CD14-positive monocyte (primary cell): ENCODE results near the gene FASTK. TPM values are rescaled to one million over a fixed set of nuclear protein-coding genes. Genes with fewer than 3 reads are reported as not detected.

Source experiments
- DNase-seq, 3 donors: peaks; one replicate each; pipeline ENCODE4 v3.0.0-alpha.2; 2011 to 2022
- H2AFZ ChIP-seq: 2 replicates; pipeline ENCODE4 v1.6.0; 2012; ENCODE audit warnings: mild to moderate bottlenecking, low read depth, low read length, inconsistent platforms; ENCODE audit not compliant: insufficient read depth, poor library complexity, severe bottlenecking
- H3K27ac ChIP-seq, 2 donors: 1 replicate in 1 of 2; 2 replicates in 1 of 2; pipeline ENCODE4 v1.5.1; 2012 to 2013; ENCODE audit warnings: low read length in 2 of 2, control low read depth in 1 of 2, inconsistent platforms in 1 of 2, low read depth in 1 of 2, mild to moderate bottlenecking in 1 of 2
- H3K27me3 ChIP-seq, 2 donors: one replicate each; pipeline versions ENCODE4 v1.6.0 to v1.6.1; 2011 to 2013; ENCODE audit warnings: low read length in 2 of 2; ENCODE audit not compliant: control insufficient read depth in 2 of 2, insufficient read depth in 2 of 2
- H3K36me3 ChIP-seq, 2 donors: replicated peaks in 1 of 2; 1 replicate in 1 of 2; 2 replicates in 1 of 2; pipeline versions ENCODE4 v1.5.1 to v1.6.1; 2012 to 2013; ENCODE audit warnings: low read length in 2 of 2, control low read depth in 1 of 2, inconsistent platforms in 1 of 2, mild to moderate bottlenecking in 1 of 2; ENCODE audit not compliant: insufficient read depth in 2 of 2, control insufficient read depth in 1 of 2
- H3K4me1 ChIP-seq, 2 donors: 1 replicate in 1 of 2; 2 replicates in 1 of 2; pipeline versions ENCODE4 v1.5.1 to v1.6.1; 2012 to 2013; ENCODE audit warnings: low read length in 2 of 2, control low read depth in 1 of 2, inconsistent platforms in 1 of 2, mild to moderate bottlenecking in 1 of 2, moderate library complexity in 1 of 2; ENCODE audit not compliant: insufficient read depth in 2 of 2, control insufficient read depth in 1 of 2
- H3K4me2 ChIP-seq: replicated peaks from 2 replicates; pipeline ENCODE3; 2012; ENCODE audit warnings: low read length, moderate library complexity, mild to moderate bottlenecking; ENCODE audit not compliant: poor library complexity, severe bottlenecking; ENCODE audit errors: extremely low read depth
- H3K4me3 ChIP-seq, 3 experiments: fragments of 200-600 bp in 1 of 3; sonication (generic) in 1 of 3; replicated peaks in 1 of 3; 1 replicate in 2 of 3; 2 replicates in 1 of 3; pipeline ENCODE4 v1.5.1; 2011 to 2013; ENCODE audit warnings: low read length in 3 of 3, mild to moderate bottlenecking in 3 of 3, control low read depth in 2 of 3, low read depth in 2 of 3, inconsistent platforms in 1 of 3, moderate library complexity in 1 of 3
- H3K79me2 ChIP-seq: 2 replicates; pipeline ENCODE4 v1.6.0; 2012; ENCODE audit warnings: mild to moderate bottlenecking, control low read depth, inconsistent platforms, low read length, moderate library complexity; ENCODE audit not compliant: insufficient read depth
- H3K9ac ChIP-seq: 2 replicates; pipeline ENCODE4 v1.6.0; 2017; ENCODE audit warnings: low read length, mild to moderate bottlenecking; ENCODE audit not compliant: insufficient read depth, poor library complexity, severe bottlenecking
- H3K9me3 ChIP-seq, 2 donors: replicated peaks in 1 of 2; 1 replicate in 1 of 2; 2 replicates in 1 of 2; pipeline versions ENCODE4 v1.5.1 to v1.6.1; 2012 to 2013; ENCODE audit warnings: low read length in 2 of 2, control low read depth in 1 of 2; ENCODE audit not compliant: control insufficient read depth in 1 of 2, insufficient read depth in 1 of 2
- H4K20me1 ChIP-seq: 2 replicates; pipeline ENCODE4 v1.6.0; 2012; ENCODE audit warnings: mild to moderate bottlenecking, low read length, control low read depth, moderate library complexity; ENCODE audit not compliant: insufficient read depth
- H3K27ac Mint-ChIP-seq, 7 donors: one replicate each; pipeline ENCODE4 v1.8.0; 2020; ENCODE audit warnings: mild to moderate bottlenecking in 7 of 7, mixed read lengths in 7 of 7, moderate library complexity in 6 of 7, inconsistent platforms in 2 of 7
- H3K27me3 Mint-ChIP-seq, 3 donors: one replicate each; pipeline ENCODE4 v1.8.0; 2021 to 2022; ENCODE audit warnings: low read depth in 3 of 3, mild to moderate bottlenecking in 3 of 3, mixed read lengths in 3 of 3, moderate library complexity in 3 of 3, inconsistent platforms in 1 of 3
- H3K36me3 Mint-ChIP-seq, 2 donors: one replicate each; pipeline ENCODE4 v1.8.0; 2020; ENCODE audit warnings: mixed read lengths in 2 of 2, inconsistent platforms in 1 of 2, mild to moderate bottlenecking in 1 of 2
- H3K4me1 Mint-ChIP-seq: one replicate; pipeline ENCODE4 v1.8.0; 2020; ENCODE audit warnings: mild to moderate bottlenecking, mixed read lengths
- H3K4me3 Mint-ChIP-seq, 2 donors: one replicate each; pipeline ENCODE4 v1.8.0; 2020; ENCODE audit warnings: mild to moderate bottlenecking in 2 of 2, mixed read lengths in 2 of 2, moderate library complexity in 1 of 2
- H3K9me3 Mint-ChIP-seq, 7 donors: one replicate each; pipeline ENCODE4 v1.8.0; 2020 to 2022; ENCODE audit warnings: mixed read lengths in 7 of 7, mild to moderate bottlenecking in 6 of 7, moderate library complexity in 6 of 7, inconsistent platforms in 2 of 7
- CTCF ChIP-seq: fragments of 200-600 bp; IDR thresholded peaks from one replicate; pipeline ENCODE4 v1.8.0; 2022; ENCODE audit warnings: antibody characterized with exemption, mild to moderate bottlenecking
- WGBS: methylation state at CpG from one replicate; pipeline ENCODE4 v1.1.5; 2013; ENCODE audit warnings: missing lambda C conversion rate; ENCODE audit not compliant: insufficient coverage; 5-methylcytosine and 5-hydroxymethylcytosine counted together
- intact Hi-C, 2 donors: fragments of 100-400 bp; cut with micrococcal nuclease; formaldehyde crosslinking; loops; one replicate each; pipeline versions ENCODE4 v1.15.0 to v1.15.1; 2023
- polyA plus RNA-seq, 3 donors: library from polyadenylated mRNA; depleted of rRNA in 1 of 3; unstranded in 2 of 3; stranded (reverse) in 1 of 3; fragments of 300-500 nt in 2 of 3; fragments of >200 nt in 1 of 3; fragmentation: Illumina TruSeq in 2 of 3; gene quantifications; 1 replicate in 2 of 3; 2 replicates in 1 of 3; pipeline ENCODE4 v1.2.3, GENCODE V29; 2012 to 2021

FASTK gene
- polyA plus RNA-seq, 3 donors = 34.7 to 110 (median 38.6) TPM

GRCh38 chr7:151110941-151111645 lies 30.5 kb upstream of the FASTK start:
- H3K9ac ChIP-seq = no peak overlapping the region
- peaks cover 0 to 4% (median 2%) of the 10 kb centered on the region in 7 donors for H3K9me3 Mint-ChIP-seq
- WGBS = 46% methylated on average over 16 of the region's 20 CpGs

More at GRCh38 chr7:151110941-151111645, 30.5 kb upstream of the FASTK start:
- peaks cover 16% of the 10 kb centered on the region for H3K4me1 Mint-ChIP-seq
- no peak overlapping the region for H3K4me3 ChIP-seq
- no peak overlapping the region for H3K27ac Mint-ChIP-seq
- no peak overlapping the region for H3K4me2 ChIP-seq
- H4K20me1 ChIP-seq = peaks cover 92% of the 10 kb centered on the region
- H3K4me1 ChIP-seq = peaks cover 3 to 7% of the 10 kb centered on the region in 2 donors
- H3K27me3 Mint-ChIP-seq = peaks cover 21 to 29% (median 21%) of the 10 kb centered on the region in 3 donors
- H3K27me3 ChIP-seq = peaks cover 2 to 17% of the 10 kb centered on the region in 2 donors
- peaks cover 19 to 27% of the 10 kb centered on the region in 2 donors for H3K36me3 Mint-ChIP-seq
- no peak overlapping the region for H3K27ac ChIP-seq
- intact Hi-C loops = loop anchor here (1.0 to 10.0 kb wide), 8 partner anchors 20 to 216 kb away; partner anchors contain the start of genes ABCB8 (in 1 of the 2) and SLC4A2 (in 1 of the 2)
- DNase-seq = peak; percentile 61 to 74 (median 72)
- H3K36me3 ChIP-seq = peaks cover 0 to 13% of the 10 kb centered on the region in 2 donors
- no peak overlapping the region for H2AFZ ChIP-seq
- TF ChIP-seq CTCF = peak; percentile 89
- H3K79me2 ChIP-seq = peaks cover 17% of the 10 kb centered on the region
- H3K9me3 ChIP-seq = no peaks in the 10 kb centered on the region
- no peak overlapping the region for H3K4me3 Mint-ChIP-seq
